ENCODE data around the gene CELSR2. TPM values are rescaled to one million over a fixed set of nuclear protein-coding genes. Genes with fewer than 3 reads are reported as not detected.

The CELSR2 gene
- total RNA-seq, 1 experiment from 2014 or later = 30.2 TPM

- no peak for DNase-seq (ENCODE audit: low spot score)
- TF ChIP-seq CTCF (conservative IDR thresholded peaks at IDR 0.05; ENCODE audit: low read depth, low read length) (no peak), EZH2 (IDR thresholded peaks at IDR 0.05; ENCODE audit: borderline replicate concordance, low read depth, low read length, poor library complexity, severe bottlenecking) (no peak)
- BruUV-seq (replicated peaks) = no TSS peak
- POLR2A ChIA-PET (ENCODE audit: low non-redundant PET) = no interaction called here
- no peaks in the 10 kb centered on the region for H3K9me3 ChIP-seq (ENCODE audit: low read depth, low read length, poor library complexity, severe bottlenecking)
- no peaks in the 10 kb centered on the region for H3K36me3 ChIP-seq (ENCODE audit: insufficient read depth, low read length, poor library complexity, severe bottlenecking)
- H3K27me3 ChIP-seq (replicated peaks; ENCODE audit: insufficient read depth, low read depth, low read length, poor library complexity) = peaks cover 2% of the 10 kb centered on the region
- peaks cover 5% of the 10 kb centered on the region for H3K4me1 ChIP-seq (ENCODE audit: insufficient read depth, low read length, poor library complexity, severe bottlenecking)
- CTCF ChIA-PET = no interaction called here
- intact Hi-C loops (cut with micrococcal nuclease; ENCODE audit: unreplicated experiment) = no loop called here
- no peak overlapping the region for H3K27ac ChIP-seq (ENCODE audit: low read depth, low read length, poor library complexity, severe bottlenecking)
- H3K4me3 ChIP-seq (ENCODE audit: low read depth, low read length, poor library complexity, severe bottlenecking) = no peak overlapping the region
Measured at GRCh38 chr1:109290137-109290536, 40.8 kb downstream of the CELSR2 start.

GRCh38 chr1:109290998-109291397, 41.7 kb downstream of the CELSR2 start:
- TF ChIP-seq EZH2 (IDR thresholded peaks at IDR 0.05; ENCODE audit: borderline replicate concordance, low read depth, low read length, poor library complexity, severe bottlenecking) (no peak), CTCF (conservative IDR thresholded peaks at IDR 0.05; ENCODE audit: low read depth, low read length) (no peak)
- Histone ChIP-seq H3K9me3 (ENCODE audit: low read depth, low read length, poor library complexity, severe bottlenecking) (no peaks in the 10 kb centered on the region), H3K4me3 (ENCODE audit: low read depth, low read length, poor library complexity, severe bottlenecking) (no peak overlapping the region), H3K4me1 (ENCODE audit: insufficient read depth, low read length, poor library complexity, severe bottlenecking) (no peaks in the 10 kb centered on the region), H3K36me3 (ENCODE audit: insufficient read depth, low read length, poor library complexity, severe bottlenecking) (no peaks in the 10 kb centered on the region), H3K27ac (ENCODE audit: low read depth, low read length, poor library complexity, severe bottlenecking) (no peak overlapping the region), H3K27me3 (replicated peaks; ENCODE audit: insufficient read depth, low read depth, low read length, poor library complexity) (peaks cover 2% of the 10 kb centered on the region)
- POLR2A ChIA-PET (ENCODE audit: low non-redundant PET) = no interaction called here
- CTCF ChIA-PET = no interaction called here
- no peak for DNase-seq (ENCODE audit: low spot score)
- BruUV-seq (replicated peaks) = no TSS peak
- intact Hi-C loops (cut with micrococcal nuclease; ENCODE audit: unreplicated experiment) = no loop called here

- Histone ChIP-seq H3K36me3 (ENCODE audit: insufficient read depth, low read length, poor library complexity, severe bottlenecking) (no peaks in the 10 kb centered on the region), H3K9me3 (ENCODE audit: low read depth, low read length, poor library complexity, severe bottlenecking) (no peaks in the 10 kb centered on the region), H3K4me3 (ENCODE audit: low read depth, low read length, poor library complexity, severe bottlenecking) (no peak overlapping the region), H3K27me3 (replicated peaks; ENCODE audit: insufficient read depth, low read depth, low read length, poor library complexity) (peaks cover 2% of the 10 kb centered on the region), H3K27ac (ENCODE audit: low read depth, low read length, poor library complexity, severe bottlenecking) (no peak overlapping the region), H3K4me1 (ENCODE audit: insufficient read depth, low read length, poor library complexity, severe bottlenecking) (no peaks in the 10 kb centered on the region)
- no peak for TF ChIP-seq CTCF (conservative IDR thresholded peaks at IDR 0.05; ENCODE audit: low read depth, low read length)
- TF ChIP-seq EZH2 (IDR thresholded peaks at IDR 0.05; ENCODE audit: borderline replicate concordance, low read depth, low read length, poor library complexity, severe bottlenecking) = no peak
- BruUV-seq (replicated peaks) = no TSS peak
- CTCF ChIA-PET = no interaction called here
- DNase-seq (ENCODE audit: low spot score) = no peak
- intact Hi-C loops (cut with micrococcal nuclease; ENCODE audit: unreplicated experiment) = no loop called here
- POLR2A ChIA-PET (ENCODE audit: low non-redundant PET) = no interaction called here
Measured at GRCh38 chr1:109292364-109292763, 43.0 kb downstream of the CELSR2 start.
